ENCODE data around the gene MACF1. TPM values are rescaled to one million over a fixed set of nuclear protein-coding genes. Genes with fewer than 3 reads are reported as not detected.

The MACF1 gene
- total RNA-seq, 1 experiment from 2014 or later: 265 TPM

- intact Hi-C loops (cut with micrococcal nuclease; ENCODE audit: unreplicated experiment): no loop called here
- TF ChIP-seq EZH2 (IDR thresholded peaks at IDR 0.05; ENCODE audit: borderline replicate concordance, low read depth, low read length, poor library complexity, severe bottlenecking): no peak
- no peak for TF ChIP-seq CTCF (conservative IDR thresholded peaks at IDR 0.05; ENCODE audit: low read depth, low read length)
- Histone ChIP-seq H3K4me3 (ENCODE audit: low read depth, low read length, poor library complexity, severe bottlenecking) (no peak overlapping the region), H3K27ac (ENCODE audit: low read depth, low read length, poor library complexity, severe bottlenecking) (no peak overlapping the region), H3K9me3 (ENCODE audit: low read depth, low read length, poor library complexity, severe bottlenecking) (no peaks in the 10 kb centered on the region), H3K4me1 (ENCODE audit: insufficient read depth, low read length, poor library complexity, severe bottlenecking) (no peaks in the 10 kb centered on the region), H3K27me3 (replicated peaks; ENCODE audit: insufficient read depth, low read depth, low read length, poor library complexity) (no peaks in the 10 kb centered on the region), H3K36me3 (ENCODE audit: insufficient read depth, low read length, poor library complexity, severe bottlenecking) (peaks cover 89% of the 10 kb centered on the region)
- no TSS peak for BruUV-seq (replicated peaks)
- POLR2A ChIA-PET (ENCODE audit: low non-redundant PET): no interaction called here
- no peak for DNase-seq (ENCODE audit: low spot score)
- CTCF ChIA-PET: no interaction called here
Measured at GRCh38 chr1:39438042-39438441, 233.5 kb downstream of the MACF1 start.

- Histone ChIP-seq H3K27me3 (replicated peaks; ENCODE audit: insufficient read depth, low read depth, low read length, poor library complexity) (no peaks in the 10 kb centered on the region), H3K27ac (ENCODE audit: low read depth, low read length, poor library complexity, severe bottlenecking) (no peak overlapping the region), H3K36me3 (ENCODE audit: insufficient read depth, low read length, poor library complexity, severe bottlenecking) (peaks cover 91% of the 10 kb centered on the region), H3K9me3 (ENCODE audit: low read depth, low read length, poor library complexity, severe bottlenecking) (no peaks in the 10 kb centered on the region), H3K4me3 (ENCODE audit: low read depth, low read length, poor library complexity, severe bottlenecking) (no peak overlapping the region), H3K4me1 (ENCODE audit: insufficient read depth, low read length, poor library complexity, severe bottlenecking) (no peaks in the 10 kb centered on the region)
- DNase-seq (ENCODE audit: low spot score): no peak
- ChIA-PET POLR2A (ENCODE audit: low non-redundant PET) (no interaction called here), CTCF (no interaction called here)
- intact Hi-C loops (cut with micrococcal nuclease; ENCODE audit: unreplicated experiment): no loop called here
- TF ChIP-seq CTCF (conservative IDR thresholded peaks at IDR 0.05; ENCODE audit: low read depth, low read length) (no peak), EZH2 (IDR thresholded peaks at IDR 0.05; ENCODE audit: borderline replicate concordance, low read depth, low read length, poor library complexity, severe bottlenecking) (no peak)
- BruUV-seq (replicated peaks): no TSS peak
Measured at GRCh38 chr1:39440856-39441255, 236.4 kb downstream of the MACF1 start.

- Histone ChIP-seq H3K27ac (ENCODE audit: low read depth, low read length, poor library complexity, severe bottlenecking) (no peak overlapping the region), H3K36me3 (ENCODE audit: insufficient read depth, low read length, poor library complexity, severe bottlenecking) (peaks cover 91% of the 10 kb centered on the region), H3K27me3 (replicated peaks; ENCODE audit: insufficient read depth, low read depth, low read length, poor library complexity) (no peaks in the 10 kb centered on the region), H3K4me1 (ENCODE audit: insufficient read depth, low read length, poor library complexity, severe bottlenecking) (no peaks in the 10 kb centered on the region), H3K4me3 (ENCODE audit: low read depth, low read length, poor library complexity, severe bottlenecking) (no peak overlapping the region), H3K9me3 (ENCODE audit: low read depth, low read length, poor library complexity, severe bottlenecking) (no peaks in the 10 kb centered on the region)
- no peak for DNase-seq (ENCODE audit: low spot score)
- CTCF ChIA-PET: no interaction called here
- POLR2A ChIA-PET (ENCODE audit: low non-redundant PET): no interaction called here
- no TSS peak for BruUV-seq (replicated peaks)
- intact Hi-C loops (cut with micrococcal nuclease; ENCODE audit: unreplicated experiment): no loop called here
- no peak for TF ChIP-seq CTCF (conservative IDR thresholded peaks at IDR 0.05; ENCODE audit: low read depth, low read length)
- TF ChIP-seq EZH2 (IDR thresholded peaks at IDR 0.05; ENCODE audit: borderline replicate concordance, low read depth, low read length, poor library complexity, severe bottlenecking): no peak
Measured at GRCh38 chr1:39441797-39442196, 237.3 kb downstream of the MACF1 start.

Data from A673 (cell line).